Thymus (tissue), 11 donors: ENCODE results near the gene TWF2. TPM values are rescaled to one million over a fixed set of nuclear protein-coding genes. Genes with fewer than 3 reads are reported as not detected.
A peak's percentile ranks its signal among the peaks of the same experiment; 100 is the strongest.

Source experiments
- DNase-seq, 9 donors: peaks; one replicate each; pipeline ENCODE4 v3.0.0-alpha.2; 2013; ENCODE audit warnings: low spot score in 9 of 9, low read depth in 6 of 9, missing footprints in 1 of 9
- H3K27ac ChIP-seq, 2 donors: one replicate each; pipeline ENCODE4 v1.5.1; 2013; ENCODE audit warnings: control low read depth in 1 of 2, low read depth in 1 of 2, low read length in 1 of 2, mild to moderate bottlenecking in 1 of 2, moderate library complexity in 1 of 2
- H3K27me3 ChIP-seq, 2 donors: one replicate each; pipeline ENCODE4 v1.5.1; 2013; ENCODE audit warnings: low read length in 1 of 2; ENCODE audit not compliant: control insufficient read depth in 2 of 2, insufficient read depth in 1 of 2
- H3K36me3 ChIP-seq, 2 donors: one replicate each; pipeline ENCODE4 v1.5.1; 2013; ENCODE audit warnings: low read length in 1 of 2, mild to moderate bottlenecking in 1 of 2, moderate library complexity in 1 of 2; ENCODE audit not compliant: control insufficient read depth in 2 of 2, insufficient read depth in 2 of 2
- H3K4me1 ChIP-seq, 2 donors: one replicate each; pipeline ENCODE4 v1.5.1; 2013; ENCODE audit warnings: low read length in 2 of 2; ENCODE audit not compliant: control insufficient read depth in 2 of 2, insufficient read depth in 2 of 2
- H3K4me3 ChIP-seq, 2 donors: one replicate each; pipeline ENCODE4 v1.5.1; 2013; ENCODE audit warnings: low read length in 2 of 2, control low read depth in 1 of 2, mild to moderate bottlenecking in 1 of 2
- H3K9me3 ChIP-seq, 2 donors: one replicate each; pipeline ENCODE4 v1.5.1; 2013; ENCODE audit warnings: low read length in 1 of 2, mild to moderate bottlenecking in 1 of 2; ENCODE audit not compliant: control insufficient read depth in 2 of 2, insufficient read depth in 1 of 2
- WGBS: extraction: QIAGEN DNeasy Blood & Tissue Kit; methylation state at CpG from one replicate; pipeline ENCODE4 v1.1.7; 2013; 5-methylcytosine and 5-hydroxymethylcytosine counted together
- polyA plus RNA-seq: library from polyadenylated mRNA; stranded (reverse); fragments of 200-250 nt; gene quantifications from one replicate; pipeline ENCODE4 v1.2.3, GENCODE V29; 2013
- total RNA-seq: library from RNA; stranded (reverse); fragments of 120-200 nt; gene quantifications from one replicate; pipeline ENCODE4 v1.2.4, GENCODE V29; 2013
- donor health status: healthy.

Gene TWF2
- total and polyA plus RNA-seq, 2 donors = 60.5 to 62.6 TPM

DNA sequence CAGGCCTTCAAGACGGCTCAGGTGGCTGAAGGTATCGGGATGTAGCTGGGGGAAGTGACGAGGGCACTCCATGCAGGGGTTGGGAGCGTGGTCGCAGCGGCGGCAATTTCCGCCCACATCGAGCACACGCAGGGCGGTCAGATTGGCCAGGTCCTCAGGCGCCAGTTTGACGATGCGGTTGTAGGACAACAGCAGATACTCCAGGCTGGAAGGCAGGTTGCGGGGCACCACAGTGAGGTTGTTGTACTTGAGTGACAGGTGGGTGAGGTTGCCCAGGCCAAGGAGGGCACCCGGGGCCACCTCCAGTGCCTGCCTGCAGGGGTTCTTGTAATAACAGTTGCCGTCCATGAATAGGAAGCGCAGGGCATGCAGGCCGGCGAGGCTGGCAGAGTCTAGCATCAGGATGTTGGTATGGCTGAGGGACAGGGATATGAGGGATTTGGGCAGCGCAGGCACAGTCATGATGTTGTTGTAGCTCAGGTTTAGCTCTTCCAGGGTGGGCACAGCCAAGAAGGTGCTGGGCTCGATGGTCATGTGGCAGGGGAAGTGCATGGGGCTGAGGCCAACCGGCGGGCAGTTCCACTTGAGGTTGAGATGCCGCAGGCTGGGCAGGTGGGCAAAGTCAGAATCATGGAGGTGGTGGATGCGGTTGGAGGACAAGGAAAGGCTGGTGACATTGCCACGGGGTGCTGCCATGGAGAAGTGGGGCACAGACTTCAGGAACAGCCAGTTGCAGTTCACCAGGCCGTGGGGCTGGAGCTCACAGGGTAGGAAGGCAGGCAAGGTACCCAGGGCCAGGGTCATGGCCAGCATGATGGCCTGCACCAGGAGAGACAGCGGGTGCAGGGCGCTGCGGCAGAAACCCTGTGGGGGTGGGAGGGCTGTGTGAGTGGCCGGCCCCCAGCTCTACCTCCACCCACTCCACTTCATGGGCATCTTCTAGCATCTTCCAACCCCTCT lies 15.2 kb downstream of the TWF2 start:
- Histone ChIP-seq H3K27me3 (no peaks in the 10 kb centered on the region), H3K27ac (peak overlapping the region; percentile 82 to 94), H3K4me1 (peaks cover 57 to 99% of the 10 kb centered on the region in 2 donors), H3K36me3 (peaks cover 25 to 56% of the 10 kb centered on the region in 2 donors), H3K9me3 (peaks cover 0 to 26% of the 10 kb centered on the region in 2 donors), H3K4me3 (peak overlapping the region in 1 of 2 donors; percentile 40)
- DNase-seq = no peak
- WGBS = 98% methylated on average over 32 of the region's 32 CpGs

GRCh38 chr3:52222319-52223221 lies 16.4 kb downstream of the TWF2 start:
- H3K9me3 ChIP-seq = peaks cover 0 to 26% of the 10 kb centered on the region in 2 donors
- H3K27me3 ChIP-seq = no peaks in the 10 kb centered on the region
- WGBS = 94% methylated on average over 41 of the region's 41 CpGs
- peak overlapping the region in 1 of 2 donors; percentile 23 for H3K4me3 ChIP-seq
- H3K27ac ChIP-seq = peak overlapping the region; percentile 77 to 87
- H3K36me3 ChIP-seq = peaks cover 14 to 45% of the 10 kb centered on the region in 2 donors
- DNase-seq = no peak
- peaks cover 68 to 99% of the 10 kb centered on the region in 2 donors for H3K4me1 ChIP-seq

GRCh38 chr3:52221563-52222318 lies 17.2 kb downstream of the TWF2 start:
- peaks cover 71 to 99% of the 10 kb centered on the region in 2 donors for H3K4me1 ChIP-seq

GRCh38 chr3:52221141-52221562 lies 17.8 kb downstream of the TWF2 start:
- Histone ChIP-seq H3K9me3 (peaks cover 0 to 21% of the 10 kb centered on the region in 2 donors), H3K4me1 (peaks cover 69 to 99% of the 10 kb centered on the region in 2 donors), H3K4me3 (no peak overlapping the region), H3K27ac (peak overlapping the region in 1 of 2 donors; percentile 87), H3K27me3 (no peaks in the 10 kb centered on the region), H3K36me3 (peaks cover 14 to 35% of the 10 kb centered on the region in 2 donors)
- WGBS = 99% methylated on average over 27 of the region's 27 CpGs
- no peak for DNase-seq

More at GRCh38 chr3:52221563-52222318, 17.2 kb downstream of the TWF2 start:
- Histone ChIP-seq H3K27ac (peak overlapping the region; percentile 77 to 87), H3K9me3 (peaks cover 0 to 26% of the 10 kb centered on the region in 2 donors), H3K27me3 (no peaks in the 10 kb centered on the region), H3K4me3 (peak overlapping the region in 1 of 2 donors; percentile 23), H3K36me3 (peaks cover 14 to 39% of the 10 kb centered on the region in 2 donors)
- 85% methylated on average over 34 of the region's 34 CpGs for WGBS
- DNase-seq = peak in 2 of 9 donors; percentile 72 to 81

GRCh38 chr3:52220380-52221026 lies 18.5 kb downstream of the TWF2 start:
- H3K27me3 ChIP-seq = no peaks in the 10 kb centered on the region
- peaks cover 16 to 37% of the 10 kb centered on the region in 2 donors for H3K36me3 ChIP-seq
- peak overlapping the region in 1 of 2 donors; percentile 40 for H3K27ac ChIP-seq
- H3K9me3 ChIP-seq = peaks cover 0 to 21% of the 10 kb centered on the region in 2 donors
- H3K4me3 ChIP-seq = no peak overlapping the region
- H3K4me1 ChIP-seq = peaks cover 63 to 92% of the 10 kb centered on the region in 2 donors
- 39% methylated on average over 9 of the region's 9 CpGs for WGBS
- DNase-seq = peak; percentile 72 to 92 (median 84)

DNA sequence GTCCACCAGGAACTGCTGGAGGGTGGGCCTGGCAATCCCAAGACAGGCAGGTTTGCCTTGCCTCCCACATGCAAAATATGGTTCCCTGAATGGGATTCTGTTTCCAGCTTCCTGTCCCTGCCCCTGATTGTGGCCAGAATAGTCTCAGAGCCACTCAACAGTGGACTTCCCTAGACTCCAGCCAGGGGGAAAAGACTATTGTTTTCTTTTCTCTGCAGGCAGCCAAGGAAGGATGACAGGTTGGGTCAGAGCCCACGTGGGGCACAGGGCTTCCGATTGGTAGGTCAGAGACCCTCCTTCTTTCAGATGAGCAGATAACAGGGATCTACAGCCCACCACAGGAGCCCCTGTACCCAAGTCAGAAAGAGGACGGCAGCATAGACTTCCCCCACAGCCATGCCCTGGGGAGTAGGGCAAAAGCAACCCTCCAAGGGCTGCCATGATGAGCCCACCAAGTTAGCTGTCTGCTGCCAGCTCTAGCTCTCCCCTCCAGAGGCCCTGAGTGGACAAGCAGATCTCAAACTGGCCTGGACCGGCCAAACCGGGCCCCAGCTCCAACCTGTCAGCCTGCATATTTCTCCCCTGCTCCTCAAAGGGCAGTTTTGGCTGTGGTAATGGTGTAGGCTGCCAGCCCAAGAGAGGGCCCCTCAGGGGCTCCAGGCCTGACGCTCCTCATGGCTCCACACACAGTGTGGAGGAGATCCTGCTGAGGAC lies 19.9 kb downstream of the TWF2 start:
- no peaks in the 10 kb centered on the region for H3K27me3 ChIP-seq
- H3K4me3 ChIP-seq = no peak overlapping the region
- H3K4me1 ChIP-seq = peaks cover 51 to 78% of the 10 kb centered on the region in 2 donors
- no peak for DNase-seq
- peaks cover 0 to 20% of the 10 kb centered on the region in 2 donors for H3K9me3 ChIP-seq
- H3K27ac ChIP-seq = peak overlapping the region; percentile 3 to 28
- H3K36me3 ChIP-seq = peaks cover 31 to 51% of the 10 kb centered on the region in 2 donors
- WGBS = 80% methylated on average over 6 of the region's 6 CpGs

DNA sequence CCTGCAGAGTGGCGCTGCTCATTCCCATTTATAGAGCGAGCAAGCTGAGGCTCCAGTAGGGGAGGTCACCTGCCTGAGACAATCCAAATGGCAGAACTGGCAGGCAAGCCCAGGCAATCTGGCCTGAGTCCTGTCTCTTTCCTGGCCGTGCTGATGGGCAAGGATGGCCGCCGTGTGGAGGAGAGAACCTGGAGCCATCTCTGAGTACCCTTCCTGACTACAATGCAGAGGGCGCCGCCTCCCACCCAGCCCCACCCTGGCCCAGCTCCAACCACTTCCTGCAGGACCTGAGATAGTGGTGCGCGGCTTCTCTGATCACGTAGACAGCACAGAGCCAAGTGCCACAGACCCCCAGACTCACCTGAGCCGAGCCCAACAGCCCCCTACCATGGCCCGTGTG lies 20.5 kb downstream of the TWF2 start:
- H3K9me3 ChIP-seq = peaks cover 0 to 13% of the 10 kb centered on the region in 2 donors
- H3K27ac ChIP-seq = peak overlapping the region in 1 of 2 donors; percentile 46
- no peak overlapping the region for H3K4me3 ChIP-seq
- H3K4me1 ChIP-seq = peaks cover 44 to 72% of the 10 kb centered on the region in 2 donors
- H3K36me3 ChIP-seq = peaks cover 37 to 54% of the 10 kb centered on the region in 2 donors
- WGBS = 37% methylated on average over 12 of the region's 12 CpGs
- no peaks in the 10 kb centered on the region for H3K27me3 ChIP-seq
- peak in 1 of 9 donors; percentile 68 for DNase-seq
